ENCODE results near the gene RABGAP1L.

The RABGAP1L gene

GRCh38 chr1:174997041-174997440 is 837.7 kb downstream of the RABGAP1L start:
- no peak for DNase-seq (ENCODE audit: insufficient read length, low spot score)
- peak; percentile 77 for FAIRE-seq
- TF ChIP-seq CTCF (IDR thresholded peaks at IDR 0.05; ENCODE audit: insufficient read depth, missing control alignments): no peak

- FAIRE-seq (peak; percentile 66), DNase-seq (ENCODE audit: insufficient read length, low spot score) (no peak)
- TF ChIP-seq CTCF (IDR thresholded peaks at IDR 0.05; ENCODE audit: insufficient read depth, missing control alignments): peak; percentile 75
Measured at GRCh38 chr1:174998569-174999215, 839.4 kb downstream of the RABGAP1L start.

GRCh38 chr1:174999216-174999935 is 840.1 kb downstream of the RABGAP1L start:
- peak; percentile 70 for DNase-seq (ENCODE audit: insufficient read length, low spot score)
- no peak for TF ChIP-seq CTCF (IDR thresholded peaks at IDR 0.05; ENCODE audit: insufficient read depth, missing control alignments)
- FAIRE-seq: peak; percentile 38

- TF ChIP-seq CTCF (IDR thresholded peaks at IDR 0.05; ENCODE audit: insufficient read depth, missing control alignments): no peak
- DNase-seq (ENCODE audit: insufficient read length, low spot score) (no peak), FAIRE-seq (no peak)
Measured at GRCh38 chr1:174999936-175000696, 840.8 kb downstream of the RABGAP1L start, which contains the start of gene CACYBP. Gene CACYBP (plus strand): TSS chr1:174999947. CDS start chr1:175000181, 234 bp downstream.

- DNase-seq (ENCODE audit: insufficient read length, low spot score) (no peak), FAIRE-seq (no peak)
Measured at GRCh38 chr1:175000697-175001187, 841.4 kb downstream of the RABGAP1L start.

GRCh38 chr1:175002910-175003517 is 843.7 kb downstream of the RABGAP1L start:
- no peak for TF ChIP-seq CTCF (IDR thresholded peaks at IDR 0.05; ENCODE audit: insufficient read depth, missing control alignments)
- no peak for DNase-seq (ENCODE audit: insufficient read length, low spot score)
- FAIRE-seq: no peak

More at GRCh38 chr1:175000697-175001187, 841.4 kb downstream of the RABGAP1L start:
- no peak for TF ChIP-seq CTCF (IDR thresholded peaks at IDR 0.05; ENCODE audit: insufficient read depth, missing control alignments)
